ENCODE measurements around the gene HORMAD1. TPM values are rescaled to one million over a fixed set of nuclear protein-coding genes. Genes with fewer than 3 reads are reported as not detected.

Gene HORMAD1
- total and polyA plus RNA-seq, 4 donors: 0.72 to 0.84 TPM; not detected in 2

- no peak for DNase-seq
- intact Hi-C loops (cut with DNase I): no loop called here
- Histone ChIP-seq H3K4me3 (ENCODE audit: low read length in 2 of 2) (no peak overlapping the region), H3K9me3 (ENCODE audit: control insufficient read depth, low read length) (no peaks in the 10 kb centered on the region), H3K27me3 (ENCODE audit: control insufficient read depth in 1 of 2, insufficient read depth in 2 of 2, low read length in 1 of 2) (no peaks in the 10 kb centered on the region), H3K27ac (ENCODE audit: low read depth in 1 of 2, low read length in 2 of 2) (no peak overlapping the region), H3K4me1 (ENCODE audit: control insufficient read depth in 1 of 2, insufficient read depth in 2 of 2, low read length in 2 of 2) (no peaks in the 10 kb centered on the region), H3K36me3 (ENCODE audit: control insufficient read depth in 1 of 2, insufficient read depth in 2 of 2, low read length in 1 of 2) (no peaks in the 10 kb centered on the region)
- WGBS, 2 donors: 91 to 94% methylated on average over 1 of the region's 1 CpG
- ATAC-seq (ENCODE audit: low FRiP score): no peak
Measured at GRCh38 chr1:150688763-150689162, 31.9 kb downstream of the HORMAD1 start.

DNA sequence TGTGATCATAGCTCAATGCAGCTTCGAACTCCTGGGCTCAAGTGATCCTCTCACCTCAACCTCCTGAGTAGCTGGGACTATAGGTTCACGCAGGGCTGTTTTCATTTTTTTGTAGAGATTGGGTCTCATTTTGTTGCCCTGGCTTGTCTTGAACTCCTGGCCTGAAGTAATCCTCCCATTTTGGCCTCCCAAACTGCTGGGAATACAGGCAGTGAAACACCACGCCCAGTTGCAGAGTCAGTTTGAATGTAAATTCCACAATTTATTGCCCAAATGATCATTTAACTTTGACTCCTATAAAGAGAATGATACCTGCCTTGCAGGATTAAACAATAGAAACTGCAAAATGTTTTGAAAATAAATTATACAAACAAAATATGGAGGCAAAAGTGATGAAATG, 34.4 kb downstream of the HORMAD1 start:
- H3K4me1 ChIP-seq (ENCODE audit: control insufficient read depth in 1 of 2, insufficient read depth in 2 of 2, low read length in 2 of 2): no peaks in the 10 kb centered on the region
- no peaks in the 10 kb centered on the region for H3K27me3 ChIP-seq (ENCODE audit: control insufficient read depth in 1 of 2, insufficient read depth in 2 of 2, low read length in 1 of 2)
- no peak overlapping the region for H3K4me3 ChIP-seq (ENCODE audit: low read length in 2 of 2)
- ATAC-seq (ENCODE audit: low FRiP score) (no peak), DNase-seq (no peak)
- intact Hi-C loops (cut with DNase I): no loop called here
- H3K36me3 ChIP-seq (ENCODE audit: control insufficient read depth in 1 of 2, insufficient read depth in 2 of 2, low read length in 1 of 2): no peaks in the 10 kb centered on the region
- no peaks in the 10 kb centered on the region for H3K9me3 ChIP-seq (ENCODE audit: control insufficient read depth, low read length)
- H3K27ac ChIP-seq (ENCODE audit: low read depth in 1 of 2, low read length in 2 of 2): no peak overlapping the region
- 95 to 99% methylated on average over 3 of the region's 3 CpGs for WGBS, 2 donors

- WGBS, 2 donors: 86 to 92% methylated on average over 1 of the region's 1 CpG
- no peaks in the 10 kb centered on the region for H3K27me3 ChIP-seq (ENCODE audit: control insufficient read depth in 1 of 2, insufficient read depth in 2 of 2, low read length in 1 of 2)
- intact Hi-C loops (cut with DNase I): no loop called here
- no peak for DNase-seq
- ATAC-seq (ENCODE audit: low FRiP score): no peak
- H3K4me3 ChIP-seq (ENCODE audit: low read length in 2 of 2): no peak overlapping the region
- no peaks in the 10 kb centered on the region for H3K4me1 ChIP-seq (ENCODE audit: control insufficient read depth in 1 of 2, insufficient read depth in 2 of 2, low read length in 2 of 2)
- H3K27ac ChIP-seq (ENCODE audit: low read depth in 1 of 2, low read length in 2 of 2): no peak overlapping the region
- no peaks in the 10 kb centered on the region for H3K36me3 ChIP-seq (ENCODE audit: control insufficient read depth in 1 of 2, insufficient read depth in 2 of 2, low read length in 1 of 2)
- H3K9me3 ChIP-seq (ENCODE audit: control insufficient read depth, low read length): no peaks in the 10 kb centered on the region
Measured at GRCh38 chr1:150683914-150684313, 36.8 kb downstream of the HORMAD1 start.

DNA sequence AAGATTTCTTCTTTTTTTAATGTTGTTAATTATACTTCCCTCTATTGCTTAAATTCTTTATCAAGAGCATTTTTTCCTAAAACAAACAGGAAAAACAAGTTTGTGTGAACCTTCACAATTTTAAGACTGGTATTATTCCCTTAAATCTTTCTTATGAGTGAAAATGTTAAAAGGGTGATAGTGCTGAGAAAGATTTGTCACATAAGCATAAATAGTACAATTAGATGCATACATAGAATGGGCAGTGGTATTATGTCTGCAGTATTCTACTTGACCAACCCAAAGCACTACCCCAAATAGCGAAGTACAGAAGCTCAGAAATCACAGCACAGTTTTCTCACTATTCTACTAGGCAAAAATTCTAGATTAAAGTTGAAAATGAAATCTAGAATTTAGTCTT, 41.7 kb downstream of the HORMAD1 start:
- no peaks in the 10 kb centered on the region for H3K27me3 ChIP-seq (ENCODE audit: control insufficient read depth in 1 of 2, insufficient read depth in 2 of 2, low read length in 1 of 2)
- no peak overlapping the region for H3K27ac ChIP-seq (ENCODE audit: low read depth in 1 of 2, low read length in 2 of 2)
- no peaks in the 10 kb centered on the region for H3K4me1 ChIP-seq (ENCODE audit: control insufficient read depth in 1 of 2, insufficient read depth in 2 of 2, low read length in 2 of 2)
- WGBS, 2 donors: 94 to 99% methylated on average over 1 of the region's 1 CpG
- H3K4me3 ChIP-seq (ENCODE audit: low read length in 2 of 2): no peak overlapping the region
- intact Hi-C loops (cut with DNase I): no loop called here
- DNase-seq: no peak
- no peaks in the 10 kb centered on the region for H3K36me3 ChIP-seq (ENCODE audit: control insufficient read depth in 1 of 2, insufficient read depth in 2 of 2, low read length in 1 of 2)
- no peaks in the 10 kb centered on the region for H3K9me3 ChIP-seq (ENCODE audit: control insufficient read depth, low read length)
- ATAC-seq (ENCODE audit: low FRiP score): no peak

- ATAC-seq (ENCODE audit: low FRiP score): no peak
- Histone ChIP-seq H3K9me3 (ENCODE audit: control insufficient read depth, low read length) (no peaks in the 10 kb centered on the region), H3K4me3 (ENCODE audit: low read length in 2 of 2) (no peak overlapping the region), H3K27ac (ENCODE audit: low read depth in 1 of 2, low read length in 2 of 2) (no peak overlapping the region), H3K4me1 (ENCODE audit: control insufficient read depth in 1 of 2, insufficient read depth in 2 of 2, low read length in 2 of 2) (no peaks in the 10 kb centered on the region), H3K36me3 (ENCODE audit: control insufficient read depth in 1 of 2, insufficient read depth in 2 of 2, low read length in 1 of 2) (no peaks in the 10 kb centered on the region), H3K27me3 (ENCODE audit: control insufficient read depth in 1 of 2, insufficient read depth in 2 of 2, low read length in 1 of 2) (no peaks in the 10 kb centered on the region)
- 94 to 98% methylated on average over 4 of the region's 4 CpGs for WGBS, 2 donors
- DNase-seq: no peak
- intact Hi-C loops (cut with DNase I): no loop called here
Measured at GRCh38 chr1:150674881-150675280, 45.8 kb downstream of the HORMAD1 start.

DNA sequence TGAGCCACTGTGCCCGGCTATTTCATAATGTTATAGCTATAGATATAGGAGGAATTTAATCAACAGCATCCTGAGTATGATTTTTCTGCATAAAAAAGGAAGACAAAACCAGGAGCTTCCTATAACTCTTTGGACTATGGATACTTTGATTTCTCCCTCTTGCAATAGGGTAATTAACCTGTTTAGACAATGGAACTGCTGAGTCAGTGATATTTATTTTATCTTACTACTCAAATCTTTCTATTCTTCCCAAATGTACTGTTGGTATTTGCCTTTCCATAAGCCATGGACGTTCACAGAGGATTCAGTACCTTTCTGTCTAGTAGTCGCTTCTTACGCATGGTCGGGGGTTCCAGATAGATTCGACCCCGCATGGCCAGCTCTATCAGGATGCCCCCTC, 57.4 kb downstream of the HORMAD1 start:
- no peaks in the 10 kb centered on the region for H3K9me3 ChIP-seq (ENCODE audit: control insufficient read depth, low read length)
- no peaks in the 10 kb centered on the region for H3K27me3 ChIP-seq (ENCODE audit: control insufficient read depth in 1 of 2, insufficient read depth in 2 of 2, low read length in 1 of 2)
- peaks cover 0 to 2% of the 10 kb centered on the region in 2 donors for H3K36me3 ChIP-seq (ENCODE audit: control insufficient read depth in 1 of 2, insufficient read depth in 2 of 2, low read length in 1 of 2)
- no peak for ATAC-seq (ENCODE audit: low FRiP score)
- WGBS, 2 donors: 89 to 96% methylated on average over 7 of the region's 7 CpGs
- intact Hi-C loops (cut with DNase I): no loop called here
- H3K4me3 ChIP-seq (ENCODE audit: low read length in 2 of 2): no peak overlapping the region
- H3K4me1 ChIP-seq (ENCODE audit: control insufficient read depth in 1 of 2, insufficient read depth in 2 of 2, low read length in 2 of 2): no peaks in the 10 kb centered on the region
- DNase-seq: no peak
- no peak overlapping the region for H3K27ac ChIP-seq (ENCODE audit: low read depth in 1 of 2, low read length in 2 of 2)

DNA sequence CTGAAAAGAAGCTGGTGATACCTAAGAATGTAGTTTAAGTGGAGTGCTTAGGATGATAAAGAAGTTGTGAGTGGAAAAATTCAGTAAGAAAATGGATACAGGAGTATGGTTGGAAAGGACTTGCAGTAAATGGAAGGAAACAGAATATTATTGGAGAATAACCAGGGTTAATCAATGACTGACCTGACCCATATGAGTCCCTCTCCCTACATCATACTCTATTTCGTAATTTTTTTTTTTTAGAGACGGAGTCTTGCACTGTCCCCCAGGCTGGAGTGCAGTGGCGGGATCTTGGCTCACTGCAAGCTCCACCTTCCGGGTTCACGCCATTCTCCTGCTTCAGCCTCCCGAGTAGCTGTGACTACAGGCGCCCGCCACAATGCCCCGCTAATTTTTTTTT, 57.9 kb downstream of the HORMAD1 start:
- intact Hi-C loops (cut with DNase I): no loop called here
- Histone ChIP-seq H3K27me3 (ENCODE audit: control insufficient read depth in 1 of 2, insufficient read depth in 2 of 2, low read length in 1 of 2) (no peaks in the 10 kb centered on the region), H3K36me3 (ENCODE audit: control insufficient read depth in 1 of 2, insufficient read depth in 2 of 2, low read length in 1 of 2) (peaks cover 0 to 2% of the 10 kb centered on the region in 2 donors), H3K9me3 (ENCODE audit: control insufficient read depth, low read length) (no peaks in the 10 kb centered on the region), H3K27ac (ENCODE audit: low read depth in 1 of 2, low read length in 2 of 2) (no peak overlapping the region), H3K4me3 (ENCODE audit: low read length in 2 of 2) (no peak overlapping the region), H3K4me1 (ENCODE audit: control insufficient read depth in 1 of 2, insufficient read depth in 2 of 2, low read length in 2 of 2) (no peaks in the 10 kb centered on the region)
- ATAC-seq (ENCODE audit: low FRiP score): no peak
- no peak for DNase-seq
- WGBS, 2 donors: 98% methylated on average over 9 of the region's 9 CpGs

GRCh38 chr1:150661156-150661555, 59.5 kb downstream of the HORMAD1 start:
- Histone ChIP-seq H3K4me1 (ENCODE audit: control insufficient read depth in 1 of 2, insufficient read depth in 2 of 2, low read length in 2 of 2) (no peaks in the 10 kb centered on the region), H3K36me3 (ENCODE audit: control insufficient read depth in 1 of 2, insufficient read depth in 2 of 2, low read length in 1 of 2) (peaks cover 0 to 2% of the 10 kb centered on the region in 2 donors), H3K27me3 (ENCODE audit: control insufficient read depth in 1 of 2, insufficient read depth in 2 of 2, low read length in 1 of 2) (no peaks in the 10 kb centered on the region), H3K9me3 (ENCODE audit: control insufficient read depth, low read length) (no peaks in the 10 kb centered on the region), H3K27ac (ENCODE audit: low read depth in 1 of 2, low read length in 2 of 2) (no peak overlapping the region), H3K4me3 (ENCODE audit: low read length in 2 of 2) (no peak overlapping the region)
- ATAC-seq (ENCODE audit: low FRiP score) (no peak), DNase-seq (no peak)
- 92 to 94% methylated on average over 5 of the region's 5 CpGs for WGBS, 2 donors
- intact Hi-C loops (cut with DNase I): no loop called here

GRCh38 chr1:150660584-150660983, 60.1 kb downstream of the HORMAD1 start:
- no peak for DNase-seq
- Histone ChIP-seq H3K27ac (ENCODE audit: low read depth in 1 of 2, low read length in 2 of 2) (no peak overlapping the region), H3K4me3 (ENCODE audit: low read length in 2 of 2) (no peak overlapping the region), H3K4me1 (ENCODE audit: control insufficient read depth in 1 of 2, insufficient read depth in 2 of 2, low read length in 2 of 2) (no peaks in the 10 kb centered on the region), H3K27me3 (ENCODE audit: control insufficient read depth in 1 of 2, insufficient read depth in 2 of 2, low read length in 1 of 2) (no peaks in the 10 kb centered on the region), H3K36me3 (ENCODE audit: control insufficient read depth in 1 of 2, insufficient read depth in 2 of 2, low read length in 1 of 2) (peaks cover 0 to 2% of the 10 kb centered on the region in 2 donors), H3K9me3 (ENCODE audit: control insufficient read depth, low read length) (no peaks in the 10 kb centered on the region)
- ATAC-seq (ENCODE audit: low FRiP score): no peak
- WGBS, 2 donors: 87 to 99% methylated on average over 4 of the region's 4 CpGs
- intact Hi-C loops (cut with DNase I): no loop called here

All from aorta (tissue), 5 donors.